GM12873 (cell line): ENCODE measurements around the gene PIP5K1C.

Experiments used
- CTCF ChIP-seq: IDR thresholded peaks from 2 replicates; pipeline ENCODE4 v1.5.1; 2012; ENCODE audit warnings: low read depth, mild to moderate bottlenecking, moderate library complexity, low read length, control low read depth; ENCODE audit not compliant: insufficient read depth; ENCODE audit errors: missing control alignments

The PIP5K1C gene

GRCh38 chr19:3667037-3667638 is 33.1 kb downstream of the PIP5K1C start:
- no peak for TF ChIP-seq CTCF

GRCh38 chr19:3665681-3666544 is 34.4 kb downstream of the PIP5K1C start:
- TF ChIP-seq CTCF: peak; percentile 88

GRCh38 chr19:3664879-3665642 is 35.2 kb downstream of the PIP5K1C start:
- TF ChIP-seq CTCF: no peak

- TF ChIP-seq CTCF: no peak
Measured at GRCh38 chr19:3663838-3664237, 36.4 kb downstream of the PIP5K1C start.

- no peak for TF ChIP-seq CTCF
Measured at GRCh38 chr19:3661284-3662238, 38.7 kb downstream of the PIP5K1C start.

GRCh38 chr19:3660493-3661219 is 39.6 kb downstream of the PIP5K1C start:
- TF ChIP-seq CTCF: no peak
